DOHH2 (cell line): Measurements from ENCODE around the gene DEDD.
A peak's percentile ranks its signal among the peaks of the same experiment; 100 is the strongest.

Source experiments
- CTCF ChIP-seq: fragments of 200-600 bp; sonication (generic); IDR thresholded peaks from one replicate; pipeline ENCODE4 v1.5.1; 2014; ENCODE audit warnings: antibody characterized with exemption, mild to moderate bottlenecking, low read depth, low read length; ENCODE audit not compliant: poor library complexity, severe bottlenecking
- EZH2phosphoT487 ChIP-seq: fragments of 200-600 bp; sonication (generic); IDR thresholded peaks from 2 replicates; pipeline ENCODE4 v1.6.1; 2017; ENCODE audit warnings: borderline replicate concordance, mild to moderate bottlenecking, antibody characterized with exemption, low read length, moderate library complexity, mixed read lengths

GRCh38 chr1:161071886-161072371 is 60.5 kb downstream of the DEDD start:
- TF ChIP-seq CTCF (peak; percentile 61), EZH2phosphoT487 (no peak)
